Measurements from ENCODE around the gene EXOC6.

The EXOC6 gene

GRCh38 chr10:93067443-93068365 is 219.4 kb downstream of the EXOC6 start (continued):
- no peak for TF ChIP-seq TCF4 (CRISPR knock-in tag; IDR thresholded peaks at IDR 0.05; ENCODE audit: borderline replicate concordance)
- TF ChIP-seq CSDC2 (CRISPR knock-in tag; IDR thresholded peaks at IDR 0.05) = no peak
- no peak for TF ChIP-seq ESRRG (CRISPR knock-in tag; IDR thresholded peaks at IDR 0.05)
- TF ChIP-seq, protein P1, sequence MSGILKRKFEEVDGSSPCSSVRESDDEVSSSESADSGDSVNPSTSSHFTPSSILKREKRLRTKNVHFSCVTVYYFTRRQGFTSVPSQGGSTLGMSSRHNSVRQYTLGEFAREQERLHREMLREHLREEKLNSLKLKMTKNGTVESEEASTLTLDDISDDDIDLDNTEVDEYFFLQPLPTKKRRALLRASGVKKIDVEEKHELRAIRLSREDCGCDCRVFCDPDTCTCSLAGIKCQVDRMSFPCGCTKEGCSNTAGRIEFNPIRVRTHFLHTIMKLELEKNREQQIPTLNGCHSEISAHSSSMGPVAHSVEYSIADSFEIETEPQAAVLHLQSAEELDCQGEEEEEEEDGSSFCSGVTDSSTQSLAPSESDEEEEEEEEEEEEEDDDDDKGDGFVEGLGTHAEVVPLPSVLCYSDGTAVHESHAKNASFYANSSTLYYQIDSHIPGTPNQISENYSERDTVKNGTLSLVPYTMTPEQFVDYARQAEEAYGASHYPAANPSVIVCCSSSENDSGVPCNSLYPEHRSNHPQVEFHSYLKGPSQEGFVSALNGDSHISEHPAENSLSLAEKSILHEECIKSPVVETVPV (CRISPR knock-in tag; IDR thresholded peaks at IDR 0.05) = no peak
- TF ChIP-seq CREB5 (CRISPR knock-in tag; IDR thresholded peaks at IDR 0.05; ENCODE audit: low read depth) = no peak
- no peak for TF ChIP-seq SNAI2 (CRISPR knock-in tag; IDR thresholded peaks at IDR 0.05)

GRCh38 chr10:93068411-93069244 is 220.3 kb downstream of the EXOC6 start:
- no peak for TF ChIP-seq ZNF70 (CRISPR knock-in tag; IDR thresholded peaks at IDR 0.05)
- TF ChIP-seq ZNF565 (CRISPR knock-in tag; conservative IDR thresholded peaks at IDR 0.05; ENCODE audit: low read depth) = no peak
- no peak for TF ChIP-seq PPARA (CRISPR knock-in tag; IDR thresholded peaks at IDR 0.05; ENCODE audit: borderline replicate concordance)
- TF ChIP-seq, protein P2, sequence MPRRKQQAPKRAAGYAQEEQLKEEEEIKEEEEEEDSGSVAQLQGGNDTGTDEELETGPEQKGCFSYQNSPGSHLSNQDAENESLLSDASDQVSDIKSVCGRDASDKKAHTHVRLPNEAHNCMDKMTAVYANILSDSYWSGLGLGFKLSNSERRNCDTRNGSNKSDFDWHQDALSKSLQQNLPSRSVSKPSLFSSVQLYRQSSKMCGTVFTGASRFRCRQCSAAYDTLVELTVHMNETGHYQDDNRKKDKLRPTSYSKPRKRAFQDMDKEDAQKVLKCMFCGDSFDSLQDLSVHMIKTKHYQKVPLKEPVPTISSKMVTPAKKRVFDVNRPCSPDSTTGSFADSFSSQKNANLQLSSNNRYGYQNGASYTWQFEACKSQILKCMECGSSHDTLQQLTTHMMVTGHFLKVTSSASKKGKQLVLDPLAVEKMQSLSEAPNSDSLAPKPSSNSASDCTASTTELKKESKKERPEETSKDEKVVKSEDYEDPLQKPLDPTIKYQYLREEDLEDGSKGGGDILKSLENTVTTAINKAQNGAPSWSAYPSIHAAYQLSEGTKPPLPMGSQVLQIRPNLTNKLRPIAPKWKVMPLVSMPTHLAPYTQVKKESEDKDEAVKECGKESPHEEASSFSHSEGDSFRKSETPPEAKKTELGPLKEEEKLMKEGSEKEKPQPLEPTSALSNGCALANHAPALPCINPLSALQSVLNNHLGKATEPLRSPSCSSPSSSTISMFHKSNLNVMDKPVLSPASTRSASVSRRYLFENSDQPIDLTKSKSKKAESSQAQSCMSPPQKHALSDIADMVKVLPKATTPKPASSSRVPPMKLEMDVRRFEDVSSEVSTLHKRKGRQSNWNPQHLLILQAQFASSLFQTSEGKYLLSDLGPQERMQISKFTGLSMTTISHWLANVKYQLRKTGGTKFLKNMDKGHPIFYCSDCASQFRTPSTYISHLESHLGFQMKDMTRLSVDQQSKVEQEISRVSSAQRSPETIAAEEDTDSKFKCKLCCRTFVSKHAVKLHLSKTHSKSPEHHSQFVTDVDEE (CRISPR knock-in tag; IDR thresholded peaks at IDR 0.05) = no peak
- TF ChIP-seq, protein P3, sequence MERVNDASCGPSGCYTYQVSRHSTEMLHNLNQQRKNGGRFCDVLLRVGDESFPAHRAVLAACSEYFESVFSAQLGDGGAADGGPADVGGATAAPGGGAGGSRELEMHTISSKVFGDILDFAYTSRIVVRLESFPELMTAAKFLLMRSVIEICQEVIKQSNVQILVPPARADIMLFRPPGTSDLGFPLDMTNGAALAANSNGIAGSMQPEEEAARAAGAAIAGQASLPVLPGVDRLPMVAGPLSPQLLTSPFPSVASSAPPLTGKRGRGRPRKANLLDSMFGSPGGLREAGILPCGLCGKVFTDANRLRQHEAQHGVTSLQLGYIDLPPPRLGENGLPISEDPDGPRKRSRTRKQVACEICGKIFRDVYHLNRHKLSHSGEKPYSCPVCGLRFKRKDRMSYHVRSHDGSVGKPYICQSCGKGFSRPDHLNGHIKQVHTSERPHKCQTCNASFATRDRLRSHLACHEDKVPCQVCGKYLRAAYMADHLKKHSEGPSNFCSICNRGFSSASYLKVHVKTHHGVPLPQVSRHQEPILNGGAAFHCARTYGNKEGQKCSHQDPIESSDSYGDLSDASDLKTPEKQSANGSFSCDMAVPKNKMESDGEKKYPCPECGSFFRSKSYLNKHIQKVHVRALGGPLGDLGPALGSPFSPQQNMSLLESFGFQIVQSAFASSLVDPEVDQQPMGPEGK (CRISPR knock-in tag; IDR thresholded peaks at IDR 0.05; ENCODE audit: borderline replicate concordance) = no peak
- TF ChIP-seq OSR1 (CRISPR knock-in tag; IDR thresholded peaks at IDR 0.05) = no peak
- no peak for TF ChIP-seq ARNTL (CRISPR knock-in tag; IDR thresholded peaks at IDR 0.05; ENCODE audit: borderline replicate concordance, low read depth)
- TF ChIP-seq TOX (CRISPR knock-in tag; IDR thresholded peaks at IDR 0.05; ENCODE audit: borderline replicate concordance) = no peak
- TF ChIP-seq ISL1 (CRISPR knock-in tag; IDR thresholded peaks at IDR 0.05) = no peak
- no peak for TF ChIP-seq SNAI2 (CRISPR knock-in tag; IDR thresholded peaks at IDR 0.05)
- TF ChIP-seq ZC3H10 (CRISPR knock-in tag; IDR thresholded peaks at IDR 0.05) = no peak
- TF ChIP-seq, protein P4, sequence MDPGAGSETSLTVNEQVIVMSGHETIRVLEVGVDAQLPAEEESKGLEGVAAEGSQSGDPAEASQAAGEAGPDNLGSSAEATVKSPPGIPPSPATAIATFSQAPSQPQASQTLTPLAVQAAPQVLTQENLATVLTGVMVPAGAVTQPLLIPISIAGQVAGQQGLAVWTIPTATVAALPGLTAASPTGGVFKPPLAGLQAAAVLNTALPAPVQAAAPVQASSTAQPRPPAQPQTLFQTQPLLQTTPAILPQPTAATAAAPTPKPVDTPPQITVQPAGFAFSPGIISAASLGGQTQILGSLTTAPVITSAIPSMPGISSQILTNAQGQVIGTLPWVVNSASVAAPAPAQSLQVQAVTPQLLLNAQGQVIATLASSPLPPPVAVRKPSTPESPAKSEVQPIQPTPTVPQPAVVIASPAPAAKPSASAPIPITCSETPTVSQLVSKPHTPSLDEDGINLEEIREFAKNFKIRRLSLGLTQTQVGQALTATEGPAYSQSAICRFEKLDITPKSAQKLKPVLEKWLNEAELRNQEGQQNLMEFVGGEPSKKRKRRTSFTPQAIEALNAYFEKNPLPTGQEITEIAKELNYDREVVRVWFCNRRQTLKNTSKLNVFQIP (CRISPR knock-in tag; IDR thresholded peaks at IDR 0.05; ENCODE audit: borderline replicate concordance, low read depth) = no peak
- TF ChIP-seq GLIS3 (CRISPR knock-in tag; IDR thresholded peaks at IDR 0.05) = no peak
- TF ChIP-seq, protein P1 (CRISPR knock-in tag; IDR thresholded peaks at IDR 0.05) = no peak
- TF ChIP-seq ZNF8 (CRISPR knock-in tag; IDR thresholded peaks at IDR 0.05) = no peak
- TF ChIP-seq ESRRG (CRISPR knock-in tag; IDR thresholded peaks at IDR 0.05) = no peak
- no peak for TF ChIP-seq ZFP30 (CRISPR knock-in tag; IDR thresholded peaks at IDR 0.05)
- TF ChIP-seq ZFP3 (CRISPR knock-in tag; IDR thresholded peaks at IDR 0.05) = no peak
- no peak for TF ChIP-seq CSDC2 (CRISPR knock-in tag; IDR thresholded peaks at IDR 0.05)
- peak; percentile 16; the same call in 2 of the 3 replicates for ATAC-seq

Data from SK-N-SH treated with all-trans-retinoic acid at 6 μM for 48 hours (cell line).